ENCODE measurements around the gene PLGRKT. TPM values are rescaled to one million over a fixed set of nuclear protein-coding genes. Genes with fewer than 3 reads are reported as not detected.
"Not testable (repeated sequence)": the region's sequence is repeated elsewhere in the genome, so short reads cannot be mapped to it uniquely, and the experiment has no call there.

Gene PLGRKT
- total RNA-seq = 8.2 and 12.4 TPM in 2 replicates

- DNase-seq (ENCODE audit: low read depth, low spot score) = peak; percentile 67
Observed at GRCh38 chr9:5437254-5438216, at the start of gene PLGRKT. PLGRKT (minus strand) TSS chr9:5437925; CDS start chr9:5431977, 5,948 bp downstream.

GRCh38 chr9:5486988-5487387 lies 49.3 kb upstream of the PLGRKT start:
- DNase-seq (ENCODE audit: low read depth, low spot score) = no peak

- DNase-seq (ENCODE audit: low read depth, low spot score) = no peak
Observed at GRCh38 chr9:5485378-5486085, 47.8 kb upstream of the PLGRKT start.

- no peak for DNase-seq (ENCODE audit: low read depth, low spot score)
Observed at GRCh38 chr9:5483306-5483705, 45.6 kb upstream of the PLGRKT start.

GRCh38 chr9:5482194-5482593 lies 44.5 kb upstream of the PLGRKT start:
- no peak for DNase-seq (ENCODE audit: low read depth, low spot score)

- no peak for DNase-seq (ENCODE audit: low read depth, low spot score)
Observed at GRCh38 chr9:5481322-5482040, 43.8 kb upstream of the PLGRKT start.

GRCh38 chr9:5480919-5481318 lies 43.2 kb upstream of the PLGRKT start:
- DNase-seq (ENCODE audit: low read depth, low spot score) = no peak

GRCh38 chr9:5479994-5480694 lies 42.4 kb upstream of the PLGRKT start:
- DNase-seq (ENCODE audit: low read depth, low spot score) = no peak

GRCh38 chr9:5478206-5478605 lies 40.5 kb upstream of the PLGRKT start:
- DNase-seq (ENCODE audit: low read depth, low spot score) = no peak

- not testable (repeated sequence) for DNase-seq (ENCODE audit: low read depth, low spot score)
Observed at GRCh38 chr9:5475611-5476010, 37.9 kb upstream of the PLGRKT start.

GRCh38 chr9:5470816-5471215 lies 33.1 kb upstream of the PLGRKT start:
- no peak for DNase-seq (ENCODE audit: low read depth, low spot score)

GRCh38 chr9:5470122-5470521 lies 32.4 kb upstream of the PLGRKT start:
- no peak for DNase-seq (ENCODE audit: low read depth, low spot score)

- DNase-seq (ENCODE audit: low read depth, low spot score) = no peak
Observed at GRCh38 chr9:5468850-5469249, 31.1 kb upstream of the PLGRKT start.

- DNase-seq (ENCODE audit: low read depth, low spot score) = no peak
Observed at GRCh38 chr9:5466766-5467165, 29.0 kb upstream of the PLGRKT start.

GRCh38 chr9:5466005-5466404 lies 28.3 kb upstream of the PLGRKT start:
- DNase-seq (ENCODE audit: low read depth, low spot score) = no peak

GRCh38 chr9:5464831-5465330 lies 27.2 kb upstream of the PLGRKT start:
- not testable (repeated sequence) for DNase-seq (ENCODE audit: low read depth, low spot score)

GRCh38 chr9:5460157-5460556 lies 22.4 kb upstream of the PLGRKT start:
- no peak for DNase-seq (ENCODE audit: low read depth, low spot score)

GRCh38 chr9:5459289-5459829 lies 21.6 kb upstream of the PLGRKT start:
- no peak for DNase-seq (ENCODE audit: low read depth, low spot score)

- DNase-seq (ENCODE audit: low read depth, low spot score) = no peak
Observed at GRCh38 chr9:5455181-5455580, 17.5 kb upstream of the PLGRKT start.

GRCh38 chr9:5453673-5454072 lies 15.9 kb upstream of the PLGRKT start:
- DNase-seq (ENCODE audit: low read depth, low spot score) = no peak

- no peak for DNase-seq (ENCODE audit: low read depth, low spot score)
Observed at GRCh38 chr9:5453004-5453403, 15.3 kb upstream of the PLGRKT start.

Data from pulmonary artery endothelial cell (primary cell).